GM19043 (cell line): ENCODE results near the gene GNL3L.
"Not testable (repeated sequence)": the region's sequence is repeated elsewhere in the genome, so short reads cannot be mapped to it uniquely, and the experiment has no call there.

Experiments
- ATAC-seq: cut with Tn5 transposase; IDR thresholded peaks from one replicate; pipeline ENCODE4 v1.9.1; 2021; ENCODE audit warnings: low read depth; ENCODE audit not compliant: unreplicated experiment

GNL3L gene

DNA sequence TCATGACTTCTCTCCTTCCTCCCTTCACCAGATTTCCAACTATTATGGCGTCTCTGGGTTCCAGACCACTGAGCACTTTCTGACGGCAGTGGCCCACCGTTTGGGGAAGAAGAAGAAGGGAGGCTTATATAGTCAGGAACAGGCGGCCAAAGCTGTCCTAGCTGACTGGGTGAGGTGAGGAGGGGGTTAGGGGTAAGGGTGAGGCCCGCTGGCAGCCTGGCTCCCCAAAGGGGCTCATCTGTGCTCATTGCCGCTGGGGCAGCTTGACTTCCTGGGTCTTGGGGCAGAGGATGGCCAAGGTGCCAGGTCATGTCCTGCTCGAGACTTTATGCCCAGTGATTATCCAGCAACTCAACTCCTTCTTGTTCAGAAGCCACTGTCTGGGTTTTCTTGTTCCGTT is 21.8 kb downstream of the GNL3L start:
- ATAC-seq, result no peak

GRCh38 chrX:54555006-54555405 is 25.0 kb downstream of the GNL3L start:
- not testable (repeated sequence) for ATAC-seq

DNA sequence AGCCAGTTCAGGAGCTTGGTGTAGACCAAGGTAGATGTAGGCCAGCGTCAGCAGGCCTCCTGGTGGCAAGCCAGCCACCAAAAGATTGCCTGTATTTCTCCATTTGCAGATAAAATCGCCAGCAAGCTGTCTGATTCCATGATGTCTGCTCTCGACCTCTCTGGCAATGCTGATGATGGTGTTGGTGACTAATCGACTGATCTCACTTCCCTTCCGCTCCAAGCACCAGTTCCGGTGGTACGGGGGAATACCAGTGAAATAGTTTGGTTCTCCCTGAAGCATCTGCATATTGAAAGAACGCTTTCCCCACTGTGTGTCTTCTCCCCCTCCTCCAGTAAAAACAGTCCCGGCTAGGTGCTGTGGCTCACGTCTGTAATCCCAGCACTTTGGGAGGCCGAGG is 30.4 kb downstream of the GNL3L start:
- ATAC-seq, result no peak

- no peak for ATAC-seq
Measured at GRCh38 chrX:54561622-54562021, 31.6 kb downstream of the GNL3L start.

GRCh38 chrX:54564936-54565335 is 34.9 kb downstream of the GNL3L start:
- ATAC-seq, result no peak

- no peak for ATAC-seq
Measured at GRCh38 chrX:54570332-54570731, 40.3 kb downstream of the GNL3L start.

DNA sequence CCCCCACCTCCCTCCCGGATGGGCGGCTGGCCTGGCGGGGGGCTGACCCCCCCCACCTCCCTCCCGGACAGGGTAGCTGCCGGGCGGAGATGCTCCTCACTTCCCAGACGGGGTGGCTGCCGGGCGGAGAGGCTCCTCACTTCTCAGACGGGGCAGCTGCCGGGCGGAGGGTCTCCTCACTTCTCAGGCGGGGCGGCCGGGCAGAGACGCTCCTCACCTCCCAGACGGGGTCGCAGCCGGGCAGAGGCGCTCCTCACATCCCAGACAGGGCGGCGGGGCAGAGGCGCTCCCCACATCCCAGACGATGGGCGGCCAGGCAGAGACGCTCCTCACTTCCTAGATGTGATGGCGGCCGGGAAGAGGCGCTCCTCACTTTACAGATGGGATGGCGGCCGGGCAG is 42.6 kb downstream of the GNL3L start:
- ATAC-seq, result not testable (repeated sequence)

DNA sequence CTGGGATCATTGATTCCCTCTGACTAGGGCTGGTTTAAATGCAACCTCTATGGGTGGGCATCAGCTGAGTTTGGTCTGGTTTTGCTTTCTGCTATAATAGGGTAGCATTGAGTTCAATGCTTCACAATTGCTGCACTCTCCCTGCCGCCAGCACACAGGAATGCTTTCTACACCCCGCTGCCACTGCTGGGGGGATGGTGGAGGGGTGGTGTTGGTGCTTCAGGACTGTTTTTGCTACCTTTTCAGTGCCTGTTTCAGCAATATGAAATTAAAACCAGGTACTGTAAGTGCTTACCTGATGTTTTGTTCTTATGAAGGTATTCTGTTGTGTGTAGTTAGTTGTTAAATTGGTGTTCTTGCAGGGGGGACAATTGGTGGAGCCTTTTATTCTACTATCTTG is 67.7 kb downstream of the GNL3L start:
- ATAC-seq, result no peak

DNA sequence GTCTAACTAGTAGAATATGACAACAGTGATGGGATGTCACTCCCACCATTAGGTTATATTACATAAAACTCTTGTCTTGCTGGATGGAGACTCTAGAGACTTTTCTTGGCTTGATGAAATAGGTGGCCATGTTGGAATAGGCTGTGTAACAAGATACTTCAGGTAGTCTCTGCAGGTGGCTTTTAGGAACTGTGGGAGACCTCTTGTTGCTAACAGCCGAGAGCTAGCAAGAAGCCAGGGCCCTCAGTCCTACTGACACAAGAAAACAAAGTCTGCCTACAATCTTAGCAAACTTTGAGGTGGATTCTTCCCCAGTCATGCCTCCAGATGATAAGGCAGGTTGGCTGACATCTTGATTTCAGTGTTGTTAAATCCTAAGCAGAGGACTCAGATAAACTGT is 72.5 kb downstream of the GNL3L start:
- no peak for ATAC-seq
